HG03439 (cell line): ENCODE results near the gene EHD1.

ENCODE experiments used
- ATAC-seq: cut with Tn5 transposase; IDR thresholded peaks from one replicate; pipeline ENCODE4 v1.9.1; 2021; ENCODE audit warnings: mild to moderate bottlenecking, moderate library complexity; ENCODE audit not compliant: unreplicated experiment

EHD1 gene

DNA sequence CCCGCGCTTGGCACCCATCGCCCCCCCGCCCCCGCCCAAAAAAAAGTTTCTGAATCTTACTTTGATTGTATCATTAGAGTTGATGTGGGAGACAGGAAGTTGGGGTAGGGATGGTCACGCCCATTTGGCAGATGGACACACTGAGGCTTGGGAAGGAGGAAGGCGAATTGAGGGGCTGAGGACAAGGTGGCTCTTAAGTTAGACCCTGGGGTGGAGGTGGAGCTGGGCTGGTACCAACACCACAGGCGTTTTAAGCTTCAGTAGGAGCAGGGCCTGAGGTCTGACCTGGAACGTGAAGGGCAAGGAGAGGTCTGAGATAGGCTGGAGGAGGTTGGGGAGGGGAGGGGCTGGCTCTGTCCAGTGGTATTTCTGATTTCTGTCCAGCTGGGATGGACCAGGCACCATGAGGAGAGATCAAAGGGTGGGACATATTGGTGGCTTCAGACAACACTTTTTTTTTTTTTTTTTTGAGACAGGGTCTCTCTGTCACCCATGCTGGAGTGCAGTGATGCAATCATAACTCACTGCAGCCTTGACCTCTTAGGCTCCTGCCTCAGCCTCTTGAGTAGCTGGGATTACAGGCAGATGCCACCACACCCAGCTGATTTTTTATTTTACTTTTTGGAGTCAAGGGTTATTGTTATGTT lies 33.2 kb downstream of the EHD1 start:
- ATAC-seq, result no peak

DNA sequence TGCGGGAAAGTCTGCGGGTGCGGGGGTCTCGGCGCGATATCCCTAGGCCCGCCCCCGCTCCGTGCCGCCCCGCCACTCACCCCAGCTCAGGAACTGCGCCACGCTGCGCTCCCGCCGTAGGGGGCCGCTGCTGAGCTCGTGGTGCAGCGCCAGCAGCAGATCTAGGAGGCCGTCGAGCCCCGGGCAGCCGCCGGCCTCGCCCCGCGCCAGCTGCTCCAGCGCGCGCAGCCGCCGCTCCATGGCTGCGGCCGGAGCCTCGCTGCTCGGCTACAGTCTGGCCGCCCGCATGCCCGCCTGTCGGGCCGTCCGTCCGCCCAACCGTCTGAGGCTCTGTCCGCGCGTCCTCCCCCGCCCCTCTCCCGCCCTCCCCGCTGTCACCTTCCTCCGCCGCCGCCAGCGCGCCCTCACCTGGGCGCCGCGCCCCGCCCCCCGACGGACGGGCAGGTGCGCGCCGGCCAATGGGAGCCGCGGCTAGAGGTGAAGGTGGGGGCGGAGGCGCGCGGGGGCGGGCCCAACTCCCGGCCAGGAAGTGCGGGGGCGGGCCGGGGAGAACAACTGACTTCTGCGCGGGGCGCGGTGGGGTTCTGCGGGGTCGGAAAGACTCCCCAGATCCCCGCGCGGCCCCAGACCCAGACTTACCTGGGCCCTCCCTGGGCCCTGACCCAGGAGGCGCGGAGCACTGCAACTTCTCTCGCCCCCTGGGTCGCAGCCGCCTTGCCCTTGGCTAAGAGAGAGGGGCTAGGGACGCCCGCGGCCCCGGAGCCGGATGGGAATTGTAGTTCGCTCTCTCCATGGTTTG lies 33.9 kb downstream of the EHD1 start, which contains the start of gene CDC42BPG:
CDC42BPG (minus strand) TSS at position 324 of the 799 bp plus-strand sequence; CDS start at position 240, 84 bp downstream.
- no peak for ATAC-seq

DNA sequence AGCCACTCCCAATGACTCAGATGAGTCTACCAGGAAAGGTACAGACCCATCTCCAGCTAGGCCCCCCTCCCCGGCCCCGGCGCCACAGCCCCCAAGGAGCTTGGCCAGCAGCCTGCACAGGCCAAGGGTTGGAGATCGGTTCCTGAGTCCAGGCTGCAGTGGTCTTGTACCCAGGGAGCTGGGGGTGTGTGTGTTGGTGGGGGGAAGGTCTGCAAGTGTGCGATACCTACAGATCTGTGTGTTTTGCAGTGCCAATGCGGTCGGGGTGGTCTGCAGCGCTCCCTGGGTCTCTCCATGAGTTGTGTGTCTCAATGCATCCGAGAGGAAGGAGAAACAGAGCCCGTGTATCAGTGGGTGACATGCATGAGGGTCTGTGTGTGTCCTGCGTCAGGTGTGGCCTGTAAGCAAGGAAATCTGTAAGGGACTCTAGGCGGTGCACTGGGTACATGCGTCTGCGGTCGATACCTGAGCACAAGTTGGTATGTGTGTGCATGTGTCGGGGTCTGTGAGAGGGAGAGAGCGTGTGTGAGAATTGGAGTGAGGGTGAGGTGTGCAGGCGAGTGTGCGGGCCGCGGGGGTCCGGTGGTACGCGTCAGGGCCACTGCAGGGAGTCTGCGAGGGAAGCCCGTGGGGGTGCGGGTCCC lies 34.6 kb downstream of the EHD1 start:
- no peak for ATAC-seq

DNA sequence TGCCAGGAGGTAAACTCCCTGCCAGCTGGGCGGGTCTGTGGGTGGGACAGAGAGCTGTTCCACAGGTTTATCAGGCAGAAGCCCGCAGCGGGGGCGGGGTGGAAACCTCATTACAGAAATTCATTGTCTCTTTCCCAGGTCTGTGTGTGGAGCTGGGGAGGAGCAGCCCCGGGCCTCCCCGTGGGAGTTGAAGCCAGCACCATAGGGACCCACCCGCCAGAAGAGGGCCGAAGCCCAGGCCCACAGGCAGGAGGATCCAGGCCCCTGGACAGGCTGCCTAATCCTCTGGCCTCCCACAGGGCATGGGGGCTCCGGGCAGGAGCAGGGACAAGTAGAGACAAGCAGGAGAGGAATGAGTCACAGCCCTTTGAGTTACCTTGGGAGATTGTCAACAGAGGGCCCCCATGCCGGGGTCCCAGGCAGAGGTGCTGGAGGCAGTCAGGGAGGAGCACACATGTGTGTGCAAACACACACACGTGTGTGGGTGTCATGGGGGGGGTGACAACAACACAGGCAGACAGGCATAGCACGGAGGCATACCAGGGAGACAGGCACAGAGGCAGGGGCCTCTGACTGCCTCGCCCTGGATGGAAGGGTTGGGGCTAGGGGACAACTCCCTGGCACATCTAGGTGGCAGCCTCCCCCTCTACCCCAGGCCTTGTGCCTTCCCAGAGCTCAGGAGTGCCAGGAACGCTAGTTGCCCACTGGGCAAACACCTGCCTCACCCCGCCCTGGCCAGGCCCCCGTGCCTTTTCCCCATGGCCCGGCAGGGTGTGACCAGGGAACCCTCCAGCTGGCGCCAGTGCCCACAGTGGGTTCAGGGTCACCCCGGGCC lies 35.4 kb downstream of the EHD1 start:
- ATAC-seq, result no peak

DNA sequence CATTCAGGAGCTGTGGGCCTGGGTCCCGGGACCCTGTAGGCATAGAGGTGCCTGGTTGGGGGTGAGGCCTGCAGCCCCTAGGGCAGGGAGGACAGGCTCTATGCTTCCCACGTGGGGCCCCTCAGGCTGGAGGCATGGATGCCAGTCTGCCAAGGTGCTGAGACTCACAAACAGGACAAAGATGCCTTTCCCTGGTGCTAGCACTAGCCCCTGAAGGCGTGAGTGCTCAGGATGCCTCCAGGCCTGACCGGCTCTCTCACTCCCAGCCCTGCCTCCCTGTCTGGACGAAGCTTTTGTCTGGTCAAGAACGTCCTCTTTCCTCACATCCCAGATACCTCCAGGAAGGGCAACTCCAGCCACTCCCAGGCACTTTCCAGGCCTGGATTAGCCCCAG lies 36.1 kb downstream of the EHD1 start:
- ATAC-seq, result no peak

DNA sequence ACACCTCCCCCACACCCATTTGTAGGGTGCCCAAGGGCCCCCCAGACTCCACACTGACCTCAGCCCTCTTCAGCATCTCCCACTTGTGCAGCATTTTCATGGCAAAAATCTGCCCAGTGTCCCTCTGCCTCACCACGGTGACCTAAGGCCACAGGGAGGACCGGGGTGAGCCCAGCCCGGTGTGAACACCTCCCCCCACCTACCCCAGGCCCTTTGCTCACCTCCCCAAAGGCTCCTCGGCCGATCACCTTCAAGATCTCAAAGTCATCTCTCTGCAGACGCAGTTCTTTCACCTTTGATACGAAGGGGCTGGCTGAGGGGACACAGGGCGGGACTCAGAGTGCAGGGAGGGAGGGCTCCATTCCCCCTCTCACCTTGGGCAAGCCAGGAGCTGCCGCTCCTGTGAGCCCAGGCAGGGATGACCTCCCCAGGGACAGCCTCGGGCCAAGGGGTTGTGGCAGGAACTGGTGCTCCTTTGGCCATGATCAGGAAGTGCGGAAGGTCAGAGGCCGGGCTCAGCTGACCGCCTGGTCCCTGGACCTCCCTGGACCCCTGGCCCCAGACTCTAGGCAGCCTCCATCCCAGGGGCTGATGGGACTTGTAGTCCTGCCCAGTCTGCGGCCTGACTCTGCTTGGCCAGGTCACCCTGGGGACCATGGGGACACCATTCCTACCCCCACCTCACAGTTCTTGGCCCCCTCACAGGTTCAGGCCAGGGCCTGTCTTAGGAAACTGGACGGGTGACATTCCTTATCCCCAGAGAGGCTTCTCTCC lies 36.6 kb downstream of the EHD1 start:
- no peak for ATAC-seq

DNA sequence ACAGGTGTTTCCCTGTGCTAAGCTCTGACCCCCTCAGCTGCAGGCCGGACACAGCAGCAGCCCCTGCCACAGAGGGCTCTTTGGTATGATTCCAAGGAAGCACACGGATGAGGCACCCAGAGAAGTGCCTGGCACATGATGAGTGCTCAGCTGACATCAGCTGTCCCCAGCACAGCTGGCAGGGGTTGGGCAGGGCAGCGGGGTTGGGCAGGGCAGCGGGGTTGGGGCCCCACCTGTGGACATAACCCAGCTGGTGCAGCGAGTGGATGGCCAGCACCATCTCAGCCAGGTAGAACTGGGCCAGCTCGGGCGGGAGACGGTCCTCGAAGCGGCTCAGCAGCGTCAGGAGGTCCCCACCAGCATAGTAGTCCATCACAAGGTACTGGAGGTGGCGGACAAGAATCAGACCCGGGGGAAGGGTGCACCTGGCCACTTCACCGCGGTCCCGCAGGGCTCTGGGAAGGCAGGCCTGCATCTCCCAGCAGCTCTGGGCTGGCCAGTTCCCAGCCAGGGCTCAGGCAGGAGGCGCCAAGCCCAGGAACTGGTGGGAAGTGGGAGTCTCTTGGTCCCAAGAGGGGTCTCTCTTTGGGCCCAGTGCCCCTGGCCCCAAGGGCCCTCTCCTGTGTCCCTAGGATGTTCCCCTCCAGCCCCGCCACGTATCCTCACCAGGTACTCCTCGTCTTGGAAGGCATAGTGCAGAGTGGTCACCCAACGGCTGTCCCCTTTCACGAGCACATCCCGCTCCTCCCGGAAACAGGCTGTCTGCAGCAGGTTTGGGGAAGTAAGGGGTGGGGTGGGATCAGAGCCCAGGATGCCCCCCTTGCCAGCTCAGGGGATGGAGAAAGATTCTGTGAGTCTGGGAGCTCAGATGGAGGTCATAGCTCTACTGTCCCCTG lies 38.3 kb downstream of the EHD1 start:
- ATAC-seq, result no peak

DNA sequence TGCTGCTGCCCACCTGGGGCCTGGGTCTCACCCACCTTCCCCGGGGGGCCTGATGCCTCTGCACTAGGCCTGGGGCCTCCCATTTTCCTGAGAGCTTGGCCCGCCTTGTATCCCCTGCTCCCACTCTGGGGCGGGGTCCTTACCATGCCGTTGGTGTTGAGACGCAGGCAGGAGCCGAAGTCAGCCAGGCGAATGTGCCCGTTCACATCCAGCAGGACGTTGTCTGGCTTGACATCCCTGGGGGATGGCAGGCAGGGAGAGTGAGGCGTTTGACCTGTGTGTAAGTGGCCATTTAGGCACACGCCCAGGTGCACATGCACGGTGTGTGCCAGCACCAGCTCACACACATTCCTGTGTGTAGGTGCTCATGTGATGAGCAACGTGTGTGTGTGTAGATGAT lies 39.1 kb downstream of the EHD1 start:
- ATAC-seq, result no peak

DNA sequence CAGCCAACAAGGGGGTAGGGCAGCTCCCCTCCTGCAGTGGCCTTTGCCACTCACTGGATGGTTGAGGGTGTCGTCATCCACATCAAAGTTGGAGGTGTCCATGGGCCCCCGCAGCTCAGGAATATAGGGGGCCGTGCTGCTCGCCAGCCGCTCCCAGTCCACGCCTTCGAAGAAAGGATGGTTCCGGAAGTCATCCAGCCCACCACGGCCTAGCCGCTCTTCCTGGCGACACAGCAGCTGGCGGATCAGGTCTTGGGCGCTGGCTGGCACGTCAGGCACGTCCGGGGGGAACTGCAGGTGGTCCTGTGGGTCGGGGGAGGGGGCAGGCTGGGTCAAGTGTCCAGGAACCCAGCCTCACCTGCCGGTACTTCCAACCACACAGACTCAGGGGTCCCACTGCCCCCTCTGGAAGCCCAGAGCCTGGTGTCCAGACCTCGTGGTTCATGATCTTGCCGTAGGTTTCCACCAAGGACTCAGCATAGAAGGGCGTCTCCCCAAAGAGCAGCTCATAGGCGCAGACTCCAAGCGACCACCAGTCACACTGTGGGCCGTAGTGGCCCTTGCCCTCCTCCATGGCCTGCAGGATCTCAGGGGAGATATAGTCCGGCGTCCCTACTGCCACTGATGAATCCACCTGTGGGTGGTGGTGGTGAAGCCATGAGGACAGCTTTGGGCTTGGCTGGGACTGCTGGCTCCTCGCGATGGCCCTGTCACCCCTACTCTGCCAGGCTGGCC lies 39.7 kb downstream of the EHD1 start:
- ATAC-seq, result no peak

DNA sequence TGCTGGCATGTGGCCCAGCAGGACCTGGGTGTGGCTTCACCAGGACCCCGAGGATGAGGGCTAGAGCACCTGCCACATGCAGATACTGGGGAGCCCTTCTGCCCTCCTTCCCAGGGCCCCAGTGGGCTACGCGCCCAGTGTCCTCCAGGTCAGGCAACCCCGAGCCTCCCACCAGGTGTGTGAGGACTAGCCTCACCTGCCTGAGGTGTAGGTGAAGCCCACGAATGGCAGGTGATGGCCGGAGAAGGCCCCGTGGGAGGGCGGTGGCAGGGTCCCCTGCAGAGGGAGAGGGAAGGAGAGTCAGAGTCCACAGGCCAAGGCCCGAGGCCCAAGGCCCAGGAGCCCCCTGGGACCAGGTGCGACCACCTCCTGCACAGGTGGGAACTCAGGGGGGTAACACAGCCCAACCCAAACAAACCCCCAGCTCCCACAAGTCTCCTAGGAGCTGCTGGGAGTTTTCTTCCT lies 40.5 kb downstream of the EHD1 start:
- no peak for ATAC-seq

DNA sequence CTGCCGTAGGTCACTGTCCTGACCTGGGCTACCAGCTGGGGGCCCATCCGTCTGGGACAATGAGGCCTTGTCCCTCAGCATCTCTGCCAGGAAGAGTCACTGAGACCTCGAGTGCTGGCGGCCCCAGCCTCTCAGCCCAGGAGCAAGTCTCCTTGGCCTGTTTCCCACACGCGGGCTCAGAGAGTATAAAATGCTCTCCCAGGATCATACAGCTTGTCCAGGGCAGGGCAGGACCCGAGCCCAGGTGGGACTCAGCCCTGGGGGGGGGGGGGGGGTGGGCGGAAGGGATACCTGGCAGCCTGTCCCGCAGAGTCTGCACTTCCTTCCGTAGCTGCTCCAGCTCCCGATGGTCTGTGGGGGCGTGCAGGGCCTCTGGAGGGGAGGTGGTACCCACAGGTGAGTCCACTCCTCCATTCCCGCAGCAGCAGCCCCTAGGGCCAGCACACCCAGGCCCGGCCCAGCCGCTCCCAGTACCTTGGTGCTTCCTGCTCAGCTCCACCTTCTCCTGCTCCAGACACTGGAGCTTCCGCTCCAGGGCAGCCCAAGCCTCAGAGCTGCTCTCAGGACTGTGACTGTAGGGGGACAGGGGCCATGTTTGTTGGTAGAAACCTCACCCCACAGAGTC lies 41.9 kb downstream of the EHD1 start:
- ATAC-seq, result no peak

DNA sequence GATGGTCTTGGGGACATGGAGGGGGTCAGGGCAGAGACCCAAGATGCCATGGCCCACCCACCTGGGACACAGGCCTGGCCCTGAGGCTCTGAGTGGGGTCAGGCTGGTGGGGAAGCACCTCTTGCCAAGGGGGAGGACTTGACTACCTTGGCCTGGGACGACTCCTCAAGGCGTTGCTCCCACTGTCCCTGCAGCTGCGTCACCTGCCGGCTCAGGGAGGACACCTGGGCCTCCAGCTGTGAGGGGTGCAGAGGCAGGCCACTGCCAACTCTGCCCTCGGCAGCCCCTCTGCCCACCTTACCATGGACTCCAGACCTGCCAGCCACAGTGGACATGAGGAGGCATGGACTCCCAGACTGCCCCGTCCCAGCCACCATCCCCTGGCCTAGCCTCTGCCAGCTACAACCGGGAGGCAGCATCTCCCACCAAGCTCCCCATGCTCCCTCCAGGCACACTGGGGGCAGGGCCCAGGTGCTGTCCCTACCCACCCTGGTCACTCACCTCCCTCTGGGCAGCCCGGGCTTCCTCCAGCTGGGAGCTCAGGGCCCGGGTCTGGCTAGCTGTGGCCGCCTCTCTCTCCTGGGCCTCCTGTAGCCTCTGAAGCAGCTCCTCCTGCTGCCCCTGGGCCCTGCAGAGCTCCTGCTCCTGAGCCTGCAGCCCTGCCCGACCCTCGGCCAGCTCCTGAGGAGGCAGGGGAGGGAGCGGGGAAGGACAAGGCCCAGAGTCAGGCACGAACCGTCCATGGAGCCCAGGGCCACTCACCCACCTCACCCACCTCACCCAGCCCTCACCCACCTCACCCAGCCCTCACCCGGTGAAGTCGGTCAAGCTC lies 42.6 kb downstream of the EHD1 start:
- ATAC-seq, result no peak

DNA sequence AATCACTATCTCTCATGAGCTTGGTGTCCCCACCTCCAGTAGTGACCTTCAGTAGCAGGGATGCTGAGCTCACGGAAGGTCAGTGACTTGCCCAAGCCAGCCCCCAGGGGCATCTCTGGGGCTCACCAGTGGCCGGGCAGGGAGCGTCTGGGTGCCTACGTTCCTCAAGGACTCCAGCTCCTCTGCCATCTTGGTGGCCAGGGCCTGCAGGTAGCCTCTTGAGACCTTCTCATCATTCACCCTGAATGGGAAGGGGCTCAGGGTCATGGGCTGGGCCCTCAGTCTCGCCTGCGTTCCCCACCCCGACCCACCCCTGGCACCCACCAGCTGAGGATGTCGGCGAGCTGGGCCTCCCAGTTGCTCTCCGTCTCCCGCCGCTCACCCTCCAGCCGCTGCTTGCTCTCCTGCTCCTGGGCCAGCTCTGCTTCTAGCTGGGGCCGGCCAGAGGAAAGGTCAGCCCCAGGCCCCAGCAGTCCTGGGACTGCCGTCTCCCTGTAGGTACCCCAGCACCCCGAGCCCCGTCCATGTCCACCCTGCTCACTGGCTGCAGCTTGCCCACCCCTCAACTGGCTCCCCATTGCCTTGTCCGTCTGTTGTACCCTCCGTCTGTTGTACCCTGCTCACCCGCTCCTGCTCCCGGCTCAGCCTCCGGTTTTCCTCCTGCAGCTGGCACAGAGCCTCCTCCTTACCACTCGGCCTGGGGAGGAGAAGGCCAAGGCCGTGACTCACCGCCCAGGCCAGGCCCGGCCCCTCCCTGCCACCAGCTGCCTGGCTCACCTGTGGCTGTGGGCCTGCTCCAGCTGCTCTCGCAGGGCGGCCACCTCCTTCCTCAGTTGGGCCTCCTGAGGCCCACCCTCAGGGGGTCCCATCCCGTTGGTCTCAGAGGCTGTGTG lies 43.5 kb downstream of the EHD1 start:
- no peak for ATAC-seq

DNA sequence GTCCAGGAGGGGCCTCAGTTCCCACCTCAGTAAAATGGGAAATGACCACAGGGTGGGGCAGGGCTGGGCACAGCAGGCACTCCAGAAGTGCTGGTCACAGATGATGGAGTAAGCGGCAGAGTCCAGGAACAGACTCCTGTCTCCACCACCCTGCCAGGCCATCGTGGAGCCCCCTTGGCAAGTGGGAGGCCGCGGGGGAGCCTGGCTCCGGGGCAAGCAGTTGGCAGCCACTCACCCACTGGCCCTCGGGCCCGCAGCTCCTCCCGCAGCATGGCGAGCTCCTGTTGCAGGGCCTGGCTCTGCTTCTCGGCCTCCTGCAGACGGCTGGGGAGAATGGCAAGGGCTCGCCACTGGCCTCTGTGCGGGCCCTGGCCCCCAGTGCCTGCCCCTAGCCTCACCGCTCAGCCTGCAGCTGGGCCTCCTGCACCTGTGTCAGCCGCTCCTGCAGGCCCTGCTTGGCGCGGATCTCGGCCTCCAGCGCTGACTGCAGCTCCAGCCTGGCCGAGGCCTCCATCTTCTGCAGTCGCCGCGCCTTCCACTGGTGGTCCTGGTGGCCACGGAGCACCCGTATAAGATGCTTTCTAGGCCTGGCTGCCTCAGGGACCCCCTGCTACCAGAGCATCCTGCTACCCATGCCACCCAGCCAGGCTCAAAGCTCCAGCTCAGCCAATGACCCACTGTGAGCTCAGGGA lies 44.2 kb downstream of the EHD1 start:
- no peak for ATAC-seq

DNA sequence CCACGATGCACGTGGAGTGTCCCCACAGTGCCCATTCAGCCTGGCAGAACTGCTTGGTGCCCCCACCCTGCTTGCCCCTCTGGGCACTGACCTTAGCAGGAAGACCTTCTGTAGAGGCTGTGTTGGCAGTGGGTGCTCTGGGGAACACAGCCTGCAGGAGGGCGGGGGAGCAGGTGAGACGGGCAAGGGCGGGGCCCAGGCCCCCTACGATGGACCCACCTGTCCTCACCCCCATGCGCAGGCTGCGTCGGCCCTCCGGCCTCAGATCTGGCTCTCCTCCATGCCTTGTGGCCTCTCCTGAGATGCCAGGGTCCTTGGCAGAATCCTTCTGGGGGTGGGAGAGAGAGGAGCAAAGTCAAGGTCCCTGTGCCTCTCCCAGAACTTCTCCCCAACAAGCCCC lies 44.9 kb downstream of the EHD1 start:
- ATAC-seq, result no peak

DNA sequence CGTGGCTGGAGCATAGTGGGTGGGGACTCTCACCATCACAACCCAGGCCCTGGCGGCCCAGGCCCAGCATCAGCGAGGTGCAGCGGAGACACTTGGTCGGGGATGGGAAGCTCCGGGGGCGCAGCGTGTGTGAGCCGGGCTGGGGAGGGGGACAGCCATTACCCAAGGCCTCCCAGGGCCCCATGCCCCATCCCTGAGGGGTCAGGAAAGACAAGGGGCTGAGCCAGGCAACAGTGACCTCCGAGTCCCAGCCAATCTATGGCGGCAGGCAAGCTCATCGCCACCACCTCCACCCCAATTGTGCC lies 45.3 kb downstream of the EHD1 start:
- ATAC-seq, result no peak
